Heart left ventricle (tissue), 16 donors: ENCODE results near the gene LTBP2. TPM values are rescaled to one million over a fixed set of nuclear protein-coding genes. Genes with fewer than 3 reads are reported as not detected.

Source experiments
- ATAC-seq, 4 donors: fragments of 200-7000 bp; cut with Tn5 transposase; one replicate each; pipeline ENCODE4 v1.9.1; 2020 to 2022; ENCODE audit warnings: moderate library complexity in 4 of 4, mild to moderate bottlenecking in 3 of 4, moderate number of reproducible peaks in 1 of 4
- DNase-seq, 5 donors: peaks; one replicate each; pipeline ENCODE4 v3.0.0-alpha.2; 2020
- H3K27ac ChIP-seq, 12 donors: fragments of 200-600 bp; sonication (generic) in 4 of 12; one replicate each; pipeline versions ENCODE4 v1.5.0 to v1.8.0; 2016 to 2022; ENCODE audit warnings: mild to moderate bottlenecking in 2 of 12
- H3K27me3 ChIP-seq, 9 donors: fragments of 200-600 bp; sonication (generic) in 2 of 9; one replicate each; pipeline versions ENCODE4 v1.5.1 to v1.8.0; 2016 to 2022; ENCODE audit warnings: mild to moderate bottlenecking in 3 of 9
- H3K36me3 ChIP-seq, 9 donors: fragments of 200-600 bp; sonication (generic) in 2 of 9; one replicate each; pipeline versions ENCODE4 v1.5.0 to v1.8.0; 2018 to 2022; ENCODE audit warnings: mild to moderate bottlenecking in 2 of 9
- H3K4me1 ChIP-seq, 12 donors: fragments of 200-600 bp; sonication (generic) in 4 of 12; one replicate each; pipeline versions ENCODE4 v1.5.0 to v1.8.0; 2016 to 2022; ENCODE audit warnings: mild to moderate bottlenecking in 3 of 12
- H3K4me3 ChIP-seq, 12 donors: fragments of 200-600 bp; sonication (generic) in 4 of 12; one replicate each; pipeline versions ENCODE4 v1.5.0 to v1.8.0; 2017 to 2022; ENCODE audit warnings: mild to moderate bottlenecking in 9 of 12, moderate library complexity in 4 of 12
- H3K9me3 ChIP-seq, 12 donors: fragments of 200-600 bp; sonication (generic) in 4 of 12; one replicate each; pipeline versions ENCODE4 v1.5.0 to v1.8.0; 2016 to 2022; ENCODE audit warnings: mild to moderate bottlenecking in 1 of 12
- CTCF ChIP-seq, 12 donors: fragments of 200-600 bp; sonication (generic) in 4 of 12; IDR thresholded peaks; one replicate each; pipeline versions ENCODE4 v1.5.0 to v1.8.0; 2018 to 2022; ENCODE audit warnings: antibody characterized with exemption in 12 of 12, mild to moderate bottlenecking in 5 of 12
- POLR2A ChIP-seq, 2 donors: fragments of 450-650 bp; IDR thresholded peaks; one replicate each; pipeline ENCODE4 v1.6.1; 2017; ENCODE audit warnings: antibody characterized with exemption in 2 of 2, mild to moderate bottlenecking in 2 of 2, moderate library complexity in 2 of 2
- WGBS, 4 donors: extraction: QIAGEN DNeasy Blood & Tissue Kit in 2 of 4; methylation state at CpG; one replicate each; pipeline versions ENCODE4 v1.1.5 to v1.1.7; 2013 to 2018; 5-methylcytosine and 5-hydroxymethylcytosine counted together
- intact Hi-C, 10 donors: fragments of 100-400 bp; cut with DNase I; formaldehyde crosslinking; loops; one replicate each; pipeline versions ENCODE4 v1.11.1 to v1.14.2; 2022
- polyA plus RNA-seq, 2 donors: library from polyadenylated mRNA; stranded (reverse); fragments of 200-250 nt; gene quantifications; one replicate each; pipeline ENCODE4 v1.2.3, GENCODE V29; 2013
- total RNA-seq, 9 donors: library from RNA; depleted of rRNA in 2 of 9; stranded (reverse); fragments of >200 nt in 2 of 9; fragmentation: NEBNext Ultra II Directional in 3 of 9; extraction: Animal tissue kit (Norgen Biotek cat#: 25700) in 3 of 9; gene quantifications; one replicate each; pipeline versions ENCODE4 v1.1.0 to v1.2.4, GENCODE V29; 2016 to 2023
- donor health status: ischemic (EF 13 %, LVEDD 7.1; RV severe dilation, severe dysfunction).
- donor health status: healthy with polysubstance abuse.
- donor health status: DM: no; HTN: yes; CAD: no.
- donor health status: DM: no; HTN: no; CAD: no.
- donor health status: ischemic (EF 25% LVEDD 6.9; RV normal size, moderate dysfunction).
- donor health status: ischemic (EF 25% LVEDD 5.7; RV mildly dilated, moderate dysfunction).
- donor health status: healthy.
- donor health status: DM: yes; HTN: yes; CAD: no.
- donor health status: ischemic (EF 35%, LVEDD 5.7; RV mildly dilated, moderate dysfunction).
- donor health status: nonischemic (EF 11% LVEDD 7.7; RV severe dilation, severe dysfunction).
- donor health status: DM: yes; HTN: yes; CAD: no.
- donor health status: PGD.
- donor health status: ischemic (EF 29% LVEDD 5.4; RV normal size, mild dysfunction).
- donor health status: nonischemic (EF 23%, LVEDD 6.1; RV moderate dilation, normal function).

LTBP2 gene
- total and polyA plus RNA-seq, 11 donors, result 4.0 to 69.1 (median 29.5) TPM

GRCh38 chr14:74504874-74505720 lies 106.9 kb downstream of the LTBP2 start:
- no peak overlapping the region for H3K4me3 ChIP-seq
- H3K36me3 ChIP-seq, result peaks cover 0 to 84% (median 11%) of the 10 kb centered on the region in 9 donors
- TF ChIP-seq CTCF (IDR thresholded peaks at IDR 0.05) (no peak), POLR2A (IDR thresholded peaks at IDR 0.05) (no peak)
- peaks cover 0 to 8% (median 0%) of the 10 kb centered on the region in 12 donors for H3K4me1 ChIP-seq
- 84 to 94% (median 92%) methylated on average over 20 of the region's 20 CpGs for WGBS, 4 donors
- H3K9me3 ChIP-seq, result no peaks in the 10 kb centered on the region
- no peak overlapping the region for H3K27ac ChIP-seq
- no peak for ATAC-seq
- intact Hi-C loops, result loop anchor here in 7 of 10 donors (5.0 to 10.0 kb wide), 3 partner anchors 97 to 300 kb away; partner anchors contain the start of gene LTBP2 (in 6 of the 7)
- H3K27me3 ChIP-seq, result no peaks in the 10 kb centered on the region
- DNase-seq, result peak in 1 of 5 donors; percentile 43

GRCh38 chr14:74504412-74504811 lies 107.6 kb downstream of the LTBP2 start:
- no peaks in the 10 kb centered on the region for H3K27me3 ChIP-seq
- no peak for TF ChIP-seq POLR2A (IDR thresholded peaks at IDR 0.05)
- no peak for TF ChIP-seq CTCF (IDR thresholded peaks at IDR 0.05)
- peaks cover 0 to 88% (median 14%) of the 10 kb centered on the region in 9 donors for H3K36me3 ChIP-seq
- no peaks in the 10 kb centered on the region for H3K9me3 ChIP-seq
- DNase-seq, result no peak
- no peak for ATAC-seq
- H3K4me3 ChIP-seq, result no peak overlapping the region
- intact Hi-C loops, result loop anchor here in 7 of 10 donors (5.0 to 10.0 kb wide), 3 partner anchors 98 to 300 kb away; partner anchors contain the start of gene LTBP2 (in 6 of the 7)
- H3K27ac ChIP-seq, result no peak overlapping the region
- WGBS, 4 donors, result 83 to 93% (median 88%) methylated on average over 3 to 4 of the region's 4 CpGs
- peaks cover 0 to 8% (median 0%) of the 10 kb centered on the region in 12 donors for H3K4me1 ChIP-seq

- peaks cover 0 to 8% (median 0%) of the 10 kb centered on the region in 12 donors for H3K4me1 ChIP-seq
- 93 to 97% (median 95%) methylated on average over 12 of the region's 12 CpGs for WGBS, 4 donors
- H3K36me3 ChIP-seq, result peaks cover 0 to 83% (median 18%) of the 10 kb centered on the region in 9 donors
- DNase-seq (no peak), ATAC-seq (no peak)
- no peak overlapping the region for H3K27ac ChIP-seq
- TF ChIP-seq CTCF (IDR thresholded peaks at IDR 0.05) (no peak), POLR2A (IDR thresholded peaks at IDR 0.05) (no peak)
- H3K27me3 ChIP-seq, result no peaks in the 10 kb centered on the region
- intact Hi-C loops, result loop anchor here in 7 of 10 donors (5.0 to 10.0 kb wide), 3 partner anchors 98 to 301 kb away; partner anchors contain the start of gene LTBP2 (in 6 of the 7)
- H3K4me3 ChIP-seq, result no peak overlapping the region
- H3K9me3 ChIP-seq, result no peaks in the 10 kb centered on the region
Observed at GRCh38 chr14:74503938-74504335, 108.1 kb downstream of the LTBP2 start.

GRCh38 chr14:74503291-74503937 lies 108.6 kb downstream of the LTBP2 start:
- TF ChIP-seq POLR2A (IDR thresholded peaks at IDR 0.05) (no peak), CTCF (IDR thresholded peaks at IDR 0.05) (no peak)
- H3K36me3 ChIP-seq, result peaks cover 0 to 79% (median 24%) of the 10 kb centered on the region in 9 donors

More at GRCh38 chr14:74503291-74503937, 108.6 kb downstream of the LTBP2 start:
- peak in 1 of 5 donors; percentile 56 for DNase-seq
- ATAC-seq, result no peak
- intact Hi-C loops, result loop anchor here in 7 of 10 donors (5.0 to 10.0 kb wide), 3 partner anchors 99 to 301 kb away; partner anchors contain the start of gene LTBP2 (in 6 of the 7)
- Histone ChIP-seq H3K9me3 (no peaks in the 10 kb centered on the region), H3K27me3 (no peaks in the 10 kb centered on the region), H3K4me3 (no peak overlapping the region), H3K4me1 (peaks cover 0 to 8% (median 0%) of the 10 kb centered on the region in 12 donors), H3K27ac (no peak overlapping the region)
- 85 to 89% (median 87%) methylated on average over 8 to 14 of the region's 14 CpGs for WGBS, 4 donors
